GM15510 (cell line): ENCODE data around the gene TBKBP1.

Experiments
- POLR2A ChIP-seq: IDR thresholded peaks from 3 replicates; pipeline ENCODE4 v1.6.1; 2011; ENCODE audit warnings: borderline replicate concordance; ENCODE audit not compliant: insufficient read length; ENCODE audit errors: extremely low read depth

Gene TBKBP1

GRCh38 chr17:47687748-47688147, 6.2 kb upstream of the TBKBP1 start:
- no peak for TF ChIP-seq POLR2A

- no peak for TF ChIP-seq POLR2A
Measured at GRCh38 chr17:47690121-47690520, 3.8 kb upstream of the TBKBP1 start.

GRCh38 chr17:47692137-47692894, 1.6 kb upstream of the TBKBP1 start:
- TF ChIP-seq POLR2A: no peak

GRCh38 chr17:47692895-47693730, 848 bp upstream of the TBKBP1 start:
- no peak for TF ChIP-seq POLR2A

GRCh38 chr17:47694581-47695428, 844 bp downstream of the TBKBP1 start:
- TF ChIP-seq POLR2A: no peak

- TF ChIP-seq POLR2A: no peak
Measured at GRCh38 chr17:47695429-47696376, 1.7 kb downstream of the TBKBP1 start.

- TF ChIP-seq POLR2A: no peak
Measured at GRCh38 chr17:47696717-47697642, 3.0 kb downstream of the TBKBP1 start.

GRCh38 chr17:47697906-47698711, 4.1 kb downstream of the TBKBP1 start:
- TF ChIP-seq POLR2A: no peak

GRCh38 chr17:47698749-47699535, 5.0 kb downstream of the TBKBP1 start:
- TF ChIP-seq POLR2A: no peak

GRCh38 chr17:47699536-47699840, 5.5 kb downstream of the TBKBP1 start:
- no peak for TF ChIP-seq POLR2A
